ENCODE results near the gene SFXN5. TPM values are rescaled to one million over a fixed set of nuclear protein-coding genes. Genes with fewer than 3 reads are reported as not detected.

SFXN5 gene
- total and polyA plus RNA-seq, 2 of the 4 experiments (the other 2 are of a cell fraction): 8.6 to 17.0 TPM

- no CpG with 5 or more reads among the region's 1 CpG for WGBS, 2 experiments (ENCODE audit: extremely low coverage in 2 of 2, insufficient read length in 1 of 2)
- no peaks in the 10 kb centered on the region for H3K27me3 ChIP-seq (ENCODE audit: control insufficient read depth, insufficient read depth, low read length)
- H2BK5ac ChIP-seq (ENCODE audit: low read depth, low read length, poor library complexity, severe bottlenecking): peak overlapping the region; percentile 44
- no TSS peak for BruUV-seq (replicated peaks)
- ChIA-PET POLR2A (ENCODE audit: unreplicated experiment) (no interaction called here), CTCF (no interaction called here)
- peaks cover 7% of the 10 kb centered on the region for H4K20me1 ChIP-seq (ENCODE audit: insufficient read depth, low read length)
- no peak overlapping the region for H2AFZ ChIP-seq (replicated peaks; ENCODE audit: low read length, poor library complexity)
- H3K27ac ChIP-seq (ENCODE audit: insufficient read depth, low read length): peak overlapping the region; percentile 86; the same call in 1 of the 2 replicates
- H4K91ac ChIP-seq (ENCODE audit: insufficient read depth, low read depth, low read length): no peak overlapping the region
- peak overlapping the region; percentile 82; the same call in 1 of the 2 replicates for H3K14ac ChIP-seq (replicated peaks; ENCODE audit: low read depth, low read length)
- 0 out of 2 replicates have a peak overlapping the region, but pooled peaks have one; percentile 33 for H3K4ac ChIP-seq (ENCODE audit: low read depth, low read length)
- peak overlapping the region; percentile 95 for H3K4me2 ChIP-seq (ENCODE audit: low read depth, low read length)
- peaks cover 23% of the 10 kb centered on the region for H3K36me3 ChIP-seq (ENCODE audit: control insufficient read depth, insufficient read depth, low read length)
- no peak overlapping the region for H2BK120ac ChIP-seq (ENCODE audit: low read depth, low read length)
- no peak overlapping the region for H2AK5ac ChIP-seq (ENCODE audit: low read depth, low read length)
- in situ Hi-C loops (cut with MboI; ENCODE audit: low sequenced_read_pairs) (loop anchor here (5.0 kb wide), 1 partner anchor 180 kb away; no protein-coding TSS in a partner anchor), intact Hi-C loops (cut with micrococcal nuclease) (no loop called here), dilution Hi-C loops (cut with HindIII; ENCODE audit: low sequenced_read_pairs, unreplicated experiment) (no loop called here)
- peak overlapping the region; percentile 41; the same call in 1 of the 2 replicates for H4K5ac ChIP-seq (ENCODE audit: low read depth, low read length)
- peak overlapping the region; percentile 74 for H3K9ac ChIP-seq (ENCODE audit: low read depth, low read length)
- H2BK15ac ChIP-seq (ENCODE audit: low read depth, low read length): no peak overlapping the region
- peaks cover 12% of the 10 kb centered on the region for H3K4me1 ChIP-seq (ENCODE audit: control insufficient read depth, insufficient read depth, low read length)
- no peak for ATAC-seq (ENCODE audit: low read depth)
- no peak overlapping the region for H3K23ac ChIP-seq (ENCODE audit: low read depth, low read length)
- TF ChIP-seq RAD21 (IDR thresholded peaks at IDR 0.05; ENCODE audit: low read length) (no peak), CEBPB (IDR thresholded peaks at IDR 0.05; ENCODE audit: low read depth, low read length) (no peak), USF2 (IDR thresholded peaks at IDR 0.05; ENCODE audit: low read depth, low read length) (no peak), RCOR1 (IDR thresholded peaks at IDR 0.05; ENCODE audit: insufficient replicate concordance, low read length) (no peak), FOS (IDR thresholded peaks at IDR 0.05; ENCODE audit: low read depth, low read length) (no peak), SMC3 (IDR thresholded peaks at IDR 0.05; ENCODE audit: low read depth, low read length) (no peak), MXI1 (IDR thresholded peaks at IDR 0.05; ENCODE audit: borderline replicate concordance, low read depth, low read length) (no peak), ELK1 (IDR thresholded peaks at IDR 0.05; ENCODE audit: borderline replicate concordance, low read depth, low read length) (no peak), MAZ (IDR thresholded peaks at IDR 0.05; ENCODE audit: borderline replicate concordance, low read depth, low read length) (no peak), CHD1 (IDR thresholded peaks at IDR 0.05; ENCODE audit: low read depth, low read length) (no peak), POLR2A (IDR thresholded peaks at IDR 0.05; ENCODE audit: low read depth, low read length) (no peak), CTCF (conservative IDR thresholded peaks at IDR 0.05; ENCODE audit: low read depth, low read length) (no peak), RFX5 (IDR thresholded peaks at IDR 0.05; ENCODE audit: low read depth, low read length) (no peak), BHLHE40 (IDR thresholded peaks at IDR 0.05; ENCODE audit: low read depth, low read length) (no peak)
- no peak overlapping the region for H2BK20ac ChIP-seq (ENCODE audit: low read depth, low read length)
- no peak overlapping the region for H3K18ac ChIP-seq (ENCODE audit: low read depth, low read length)
- no peak overlapping the region for H3K4me3 ChIP-seq (ENCODE audit: insufficient read depth, low read depth, low read length)
- peak overlapping the region in 1 of 2 experiments; percentile 83; a peak in 3 of 4 replicates for H4K8ac ChIP-seq (ENCODE audit: low read depth in 2 of 2, low read length in 2 of 2)
- H3K9me1 ChIP-seq (ENCODE audit: insufficient read depth, low read length): peaks cover 12% of the 10 kb centered on the region
- H3K56ac ChIP-seq (ENCODE audit: extremely low read depth, insufficient read depth, low read length): no peak overlapping the region
- no peaks in the 10 kb centered on the region for H3K9me3 ChIP-seq (ENCODE audit: control insufficient read depth, insufficient read depth, low read length)
- DNase-seq: no peak
- peaks cover 24 to 37% of the 10 kb centered on the region in 2 experiments for H3K79me1 ChIP-seq (ENCODE audit: low read depth in 1 of 2, low read length in 2 of 2)
- no peak overlapping the region for H2AK9ac ChIP-seq (replicated peaks; ENCODE audit: low read depth, low read length, poor library complexity)
Measured at GRCh38 chr2:73072416-73072815, 904 bp upstream of the SFXN5 start.

All from IMR-90 (cell line).